HCT116 (cell line): ENCODE results near the gene TXNDC12.

ENCODE experiments used
- YY1 ChIP-seq: IDR thresholded peaks from 2 replicates; pipeline ENCODE4 v1.6.1; 2011; ENCODE audit warnings: low read length, low read depth, moderate library complexity, mild to moderate bottlenecking; ENCODE audit not compliant: insufficient replicate concordance; ENCODE audit errors: extremely low read depth
- ZNF274 ChIP-seq: fragments of 200-500 bp; sonication (Bioruptor generic); IDR thresholded peaks from 2 replicates; pipeline ENCODE4 v1.6.1; 2014; ENCODE audit warnings: mild to moderate bottlenecking, low read depth, low read length, inconsistent platforms
- TF ChIP-seq, protein P1 (sequence below), 3 experiments: fragments of 200-600 bp in 1 of 3; sonication (generic) in 1 of 3; IDR thresholded peaks in 2 of 3; conservative IDR thresholded peaks in 1 of 3; 2 replicates each; pipeline ENCODE4 v1.5.1; 2012 to 2017; ENCODE audit warnings: low read depth in 2 of 3, low read length in 2 of 3, antibody characterized with exemption in 1 of 3, borderline replicate concordance in 1 of 3, control low read depth in 1 of 3, mild to moderate bottlenecking in 1 of 3, mixed read lengths in 1 of 3, mixed run types in 1 of 3, moderate library complexity in 1 of 3; ENCODE audit not compliant: insufficient read depth in 1 of 3

DNA sequence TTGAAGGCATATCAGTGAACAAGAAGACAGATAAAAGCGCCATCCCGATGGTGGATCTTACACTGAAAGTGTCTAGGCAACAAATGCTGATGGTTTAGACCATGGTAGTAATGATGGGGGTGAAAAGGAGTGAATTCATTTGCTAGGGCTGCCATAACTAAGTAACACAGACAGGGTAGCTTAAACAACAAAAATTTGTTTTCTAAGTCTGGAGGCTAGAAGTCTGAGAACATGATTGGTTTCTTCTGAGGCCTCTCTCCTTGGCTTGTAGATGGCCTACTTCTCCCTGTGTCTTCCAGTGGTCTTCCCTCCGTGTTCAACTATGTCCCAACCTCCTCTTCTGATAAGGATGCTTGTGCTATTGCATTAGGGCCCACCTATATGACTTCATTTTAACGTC lies 51.1 kb downstream of the TXNDC12 start:
- TF ChIP-seq ZNF274: no peak
- TF ChIP-seq, protein P1, sequence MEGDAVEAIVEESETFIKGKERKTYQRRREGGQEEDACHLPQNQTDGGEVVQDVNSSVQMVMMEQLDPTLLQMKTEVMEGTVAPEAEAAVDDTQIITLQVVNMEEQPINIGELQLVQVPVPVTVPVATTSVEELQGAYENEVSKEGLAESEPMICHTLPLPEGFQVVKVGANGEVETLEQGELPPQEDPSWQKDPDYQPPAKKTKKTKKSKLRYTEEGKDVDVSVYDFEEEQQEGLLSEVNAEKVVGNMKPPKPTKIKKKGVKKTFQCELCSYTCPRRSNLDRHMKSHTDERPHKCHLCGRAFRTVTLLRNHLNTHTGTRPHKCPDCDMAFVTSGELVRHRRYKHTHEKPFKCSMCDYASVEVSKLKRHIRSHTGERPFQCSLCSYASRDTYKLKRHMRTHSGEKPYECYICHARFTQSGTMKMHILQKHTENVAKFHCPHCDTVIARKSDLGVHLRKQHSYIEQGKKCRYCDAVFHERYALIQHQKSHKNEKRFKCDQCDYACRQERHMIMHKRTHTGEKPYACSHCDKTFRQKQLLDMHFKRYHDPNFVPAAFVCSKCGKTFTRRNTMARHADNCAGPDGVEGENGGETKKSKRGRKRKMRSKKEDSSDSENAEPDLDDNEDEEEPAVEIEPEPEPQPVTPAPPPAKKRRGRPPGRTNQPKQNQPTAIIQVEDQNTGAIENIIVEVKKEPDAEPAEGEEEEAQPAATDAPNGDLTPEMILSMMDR (IDR thresholded peaks at IDR 0.05 in 2 of 3, conservative IDR thresholded peaks at IDR 0.05 in 1 of 3; ENCODE audit: borderline replicate concordance in 1 of 3, insufficient read depth in 1 of 3, low read depth in 2 of 3, low read length in 2 of 3): no peak
- no peak for TF ChIP-seq YY1
